ENCODE data around the gene NT5M.

DNA sequence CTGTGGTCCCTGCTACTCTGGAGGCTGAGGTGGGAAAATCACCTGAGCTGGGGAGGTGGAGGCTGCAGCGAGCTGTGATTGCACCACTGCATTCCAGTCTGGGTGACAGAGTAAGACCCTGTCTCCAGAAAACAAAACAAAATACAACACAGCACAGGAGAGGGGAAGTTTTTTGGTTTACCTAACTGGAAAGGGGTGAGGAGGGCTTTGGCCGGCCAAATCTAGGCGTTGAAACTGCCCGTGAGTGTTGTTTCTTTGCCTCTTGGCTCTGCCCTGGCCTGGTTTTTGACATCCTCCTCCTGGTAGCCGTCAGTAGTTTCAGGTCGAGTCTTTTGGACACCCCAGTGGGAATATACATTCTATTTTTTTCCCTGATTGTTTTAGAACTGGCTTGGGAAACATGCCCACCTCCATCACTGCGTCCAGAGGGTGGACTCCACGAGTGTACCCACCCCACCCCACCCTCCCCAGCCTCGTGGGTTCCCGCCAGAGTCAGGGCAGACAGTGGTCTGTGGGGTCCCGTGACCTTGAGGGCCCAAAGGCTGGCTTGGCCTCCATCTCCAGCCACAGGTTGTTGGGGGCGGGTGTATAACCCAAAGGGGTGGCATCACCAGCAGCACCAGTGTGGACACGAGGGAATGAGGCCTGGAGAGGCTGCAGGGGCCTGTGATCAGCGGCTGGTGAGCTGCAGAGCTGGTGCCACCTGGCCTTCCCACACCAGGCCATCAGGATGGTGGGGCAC, 42.7 kb downstream of the NT5M start:
- TF ChIP-seq, protein P1, sequence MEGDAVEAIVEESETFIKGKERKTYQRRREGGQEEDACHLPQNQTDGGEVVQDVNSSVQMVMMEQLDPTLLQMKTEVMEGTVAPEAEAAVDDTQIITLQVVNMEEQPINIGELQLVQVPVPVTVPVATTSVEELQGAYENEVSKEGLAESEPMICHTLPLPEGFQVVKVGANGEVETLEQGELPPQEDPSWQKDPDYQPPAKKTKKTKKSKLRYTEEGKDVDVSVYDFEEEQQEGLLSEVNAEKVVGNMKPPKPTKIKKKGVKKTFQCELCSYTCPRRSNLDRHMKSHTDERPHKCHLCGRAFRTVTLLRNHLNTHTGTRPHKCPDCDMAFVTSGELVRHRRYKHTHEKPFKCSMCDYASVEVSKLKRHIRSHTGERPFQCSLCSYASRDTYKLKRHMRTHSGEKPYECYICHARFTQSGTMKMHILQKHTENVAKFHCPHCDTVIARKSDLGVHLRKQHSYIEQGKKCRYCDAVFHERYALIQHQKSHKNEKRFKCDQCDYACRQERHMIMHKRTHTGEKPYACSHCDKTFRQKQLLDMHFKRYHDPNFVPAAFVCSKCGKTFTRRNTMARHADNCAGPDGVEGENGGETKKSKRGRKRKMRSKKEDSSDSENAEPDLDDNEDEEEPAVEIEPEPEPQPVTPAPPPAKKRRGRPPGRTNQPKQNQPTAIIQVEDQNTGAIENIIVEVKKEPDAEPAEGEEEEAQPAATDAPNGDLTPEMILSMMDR (IDR thresholded peaks at IDR 0.05): no peak
- TF ChIP-seq POLR2A (IDR thresholded peaks at IDR 0.05): no peak

Data from Peyer's patch (tissue), 4 donors.